OCI-LY3 (cell line): ENCODE results near the gene MRGPRE.
"Not testable (repeated sequence)": the region's sequence is repeated elsewhere in the genome, so short reads cannot be mapped to it uniquely, and the experiment has no call there.

Source experiments
- CTCF ChIP-seq: fragments of 200-600, 300-600 bp; sonication (generic); IDR thresholded peaks from 2 replicates; pipeline ENCODE4 v1.5.1; 2014; ENCODE audit warnings: antibody characterized with exemption, low read length, low read depth
- EZH2phosphoT487 ChIP-seq: fragments of 200-600 bp; shearing (Covaris generic); IDR thresholded peaks from 2 replicates; pipeline ENCODE4 v1.6.1; 2018; ENCODE audit warnings: antibody characterized with exemption, mixed run types, low read depth

- TF ChIP-seq CTCF, EZH2phosphoT487: not testable (repeated sequence)
These were observed 23.0 kb upstream of the MRGPRE start for GRCh38 chr11:3255241-3255640.
